Measurements from ENCODE around the gene EGLN3. TPM values are rescaled to one million over a fixed set of nuclear protein-coding genes. Genes with fewer than 3 reads are reported as not detected.
"Not testable (repeated sequence)": the region's sequence is repeated elsewhere in the genome, so short reads cannot be mapped to it uniquely, and the experiment has no call there.

Gene EGLN3
- total RNA-seq, 3 donors from 2014 or later (not counting 1 experiment from before 2014, with no cell fraction given): 0.52 to 1.1 (median 0.57) TPM

DNA sequence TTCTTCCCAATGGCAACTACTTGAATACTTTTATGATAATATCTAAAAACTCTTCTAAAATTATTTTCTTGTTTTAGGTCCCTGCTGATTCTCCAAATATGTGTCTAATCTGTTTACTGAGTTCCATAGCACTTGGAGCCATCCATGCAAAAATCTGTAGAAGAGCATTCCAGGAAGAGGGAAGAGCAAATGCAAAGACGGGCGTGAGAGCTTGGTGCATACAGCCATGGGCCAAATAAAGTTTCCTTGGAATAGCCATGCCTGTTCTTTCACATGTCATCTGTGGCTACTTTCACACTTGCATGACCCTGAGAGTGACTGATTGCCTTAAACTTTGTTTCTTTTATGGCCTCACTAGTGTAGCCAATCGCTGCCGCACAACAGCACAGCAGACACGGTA lies 13.0 kb upstream of the EGLN3 start:
- no peak for ATAC-seq
- H3K36me3 ChIP-seq (ENCODE audit: control insufficient read depth, insufficient read depth, low read length): no peaks in the 10 kb centered on the region
- Mint-ChIP-seq H3K27ac (no peak overlapping the region), H3K27me3 (ENCODE audit: low read depth in 2 of 2) (peaks cover 4 to 11% of the 10 kb centered on the region in 2 donors), H3K9me3 (no peaks in the 10 kb centered on the region), H3K4me1 (no peaks in the 10 kb centered on the region), H3K4me3 (no peak overlapping the region), H3K36me3 (no peaks in the 10 kb centered on the region)
- TF ChIP-seq, protein P1, sequence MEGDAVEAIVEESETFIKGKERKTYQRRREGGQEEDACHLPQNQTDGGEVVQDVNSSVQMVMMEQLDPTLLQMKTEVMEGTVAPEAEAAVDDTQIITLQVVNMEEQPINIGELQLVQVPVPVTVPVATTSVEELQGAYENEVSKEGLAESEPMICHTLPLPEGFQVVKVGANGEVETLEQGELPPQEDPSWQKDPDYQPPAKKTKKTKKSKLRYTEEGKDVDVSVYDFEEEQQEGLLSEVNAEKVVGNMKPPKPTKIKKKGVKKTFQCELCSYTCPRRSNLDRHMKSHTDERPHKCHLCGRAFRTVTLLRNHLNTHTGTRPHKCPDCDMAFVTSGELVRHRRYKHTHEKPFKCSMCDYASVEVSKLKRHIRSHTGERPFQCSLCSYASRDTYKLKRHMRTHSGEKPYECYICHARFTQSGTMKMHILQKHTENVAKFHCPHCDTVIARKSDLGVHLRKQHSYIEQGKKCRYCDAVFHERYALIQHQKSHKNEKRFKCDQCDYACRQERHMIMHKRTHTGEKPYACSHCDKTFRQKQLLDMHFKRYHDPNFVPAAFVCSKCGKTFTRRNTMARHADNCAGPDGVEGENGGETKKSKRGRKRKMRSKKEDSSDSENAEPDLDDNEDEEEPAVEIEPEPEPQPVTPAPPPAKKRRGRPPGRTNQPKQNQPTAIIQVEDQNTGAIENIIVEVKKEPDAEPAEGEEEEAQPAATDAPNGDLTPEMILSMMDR (IDR thresholded peaks at IDR 0.05): no peak
- no peaks in the 10 kb centered on the region for H3K27me3 ChIP-seq (ENCODE audit: control insufficient read depth, insufficient read depth, low read length)
- no peaks in the 10 kb centered on the region for H3K4me1 ChIP-seq (ENCODE audit: control insufficient read depth, insufficient read depth, low read length)
- intact Hi-C loops (cut with micrococcal nuclease): no loop called here
- WGBS (ENCODE audit: insufficient coverage): 97% methylated on average over 5 of the region's 5 CpGs
- H3K4me3 ChIP-seq (ENCODE audit: low read length): no peak overlapping the region
- H3K27ac ChIP-seq (ENCODE audit: low read length): no peak overlapping the region
- no peaks in the 10 kb centered on the region for H3K9me3 ChIP-seq (ENCODE audit: control insufficient read depth, insufficient read depth, low read length)
- no peak for DNase-seq

DNA sequence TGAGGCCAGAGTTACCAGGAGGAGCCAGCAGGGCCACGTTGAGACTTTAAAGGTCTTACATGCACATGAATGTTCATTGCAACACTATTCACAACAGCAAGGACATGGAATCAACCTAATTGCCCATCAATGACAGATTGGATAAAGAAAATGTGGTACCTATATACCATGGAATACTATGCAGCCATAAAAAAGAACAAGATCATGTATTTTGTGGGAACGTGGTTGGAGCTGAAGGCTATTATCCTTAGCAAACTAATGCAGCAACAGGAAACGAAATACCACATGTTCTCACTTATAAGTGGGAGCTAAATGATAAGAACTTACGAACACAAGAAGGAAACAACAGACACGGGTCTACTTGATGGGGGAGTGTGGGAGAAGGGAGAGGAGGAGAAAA lies 11.6 kb upstream of the EGLN3 start:
- H3K9me3 Mint-ChIP-seq; H3K4me1 ChIP-seq (ENCODE audit: control insufficient read depth, insufficient read depth, low read length); H3K36me3 Mint-ChIP-seq; H3K27me3 ChIP-seq (ENCODE audit: control insufficient read depth, insufficient read depth, low read length); H3K27me3 Mint-ChIP-seq (ENCODE audit: low read depth in 2 of 2); H3K4me3 ChIP-seq (ENCODE audit: low read length); H3K4me1 Mint-ChIP-seq; H3K27ac Mint-ChIP-seq; H3K27ac ChIP-seq (ENCODE audit: low read length); H3K4me3 Mint-ChIP-seq; H3K36me3 ChIP-seq (ENCODE audit: control insufficient read depth, insufficient read depth, low read length); intact Hi-C loops (cut with micrococcal nuclease); H3K9me3 ChIP-seq (ENCODE audit: control insufficient read depth, insufficient read depth, low read length); DNase-seq; ATAC-seq: not testable (repeated sequence)
- 55% methylated on average over 3 of the region's 5 CpGs for WGBS (ENCODE audit: insufficient coverage)

DNA sequence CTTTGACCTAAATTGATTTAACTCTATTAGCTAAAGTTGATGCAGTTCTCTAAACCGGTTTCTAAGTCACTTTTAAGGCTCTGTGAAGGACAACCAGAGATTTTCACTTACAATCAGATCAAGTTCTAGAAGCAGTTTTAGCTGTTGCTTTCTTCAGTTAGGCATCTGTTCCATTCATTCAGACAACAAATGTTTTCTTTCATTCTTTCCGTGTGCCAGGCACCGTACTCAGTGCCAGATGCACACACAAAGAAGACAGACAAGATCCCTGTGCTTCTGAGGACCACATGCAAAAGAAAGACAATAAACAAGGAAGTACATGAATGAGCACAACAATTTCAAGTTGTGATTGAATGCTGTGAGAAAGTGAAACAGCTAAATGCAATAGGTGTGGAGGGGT lies 11.1 kb upstream of the EGLN3 start:
- H3K36me3 ChIP-seq (ENCODE audit: control insufficient read depth, insufficient read depth, low read length): no peaks in the 10 kb centered on the region
- Mint-ChIP-seq H3K27ac (no peak overlapping the region), H3K36me3 (no peaks in the 10 kb centered on the region), H3K9me3 (no peaks in the 10 kb centered on the region), H3K27me3 (ENCODE audit: low read depth in 2 of 2) (peaks cover 0 to 4% of the 10 kb centered on the region in 2 donors), H3K4me3 (no peak overlapping the region), H3K4me1 (no peaks in the 10 kb centered on the region)
- no peaks in the 10 kb centered on the region for H3K9me3 ChIP-seq (ENCODE audit: control insufficient read depth, insufficient read depth, low read length)
- intact Hi-C loops (cut with micrococcal nuclease): no loop called here
- ATAC-seq (no peak), DNase-seq (no peak)
- 80% methylated on average over 3 of the region's 3 CpGs for WGBS (ENCODE audit: insufficient coverage)
- no peak overlapping the region for H3K4me3 ChIP-seq (ENCODE audit: low read length)
- no peaks in the 10 kb centered on the region for H3K27me3 ChIP-seq (ENCODE audit: control insufficient read depth, insufficient read depth, low read length)
- TF ChIP-seq, protein P1 (IDR thresholded peaks at IDR 0.05): no peak
- H3K27ac ChIP-seq (ENCODE audit: low read length): no peak overlapping the region
- H3K4me1 ChIP-seq (ENCODE audit: control insufficient read depth, insufficient read depth, low read length): no peaks in the 10 kb centered on the region

DNA sequence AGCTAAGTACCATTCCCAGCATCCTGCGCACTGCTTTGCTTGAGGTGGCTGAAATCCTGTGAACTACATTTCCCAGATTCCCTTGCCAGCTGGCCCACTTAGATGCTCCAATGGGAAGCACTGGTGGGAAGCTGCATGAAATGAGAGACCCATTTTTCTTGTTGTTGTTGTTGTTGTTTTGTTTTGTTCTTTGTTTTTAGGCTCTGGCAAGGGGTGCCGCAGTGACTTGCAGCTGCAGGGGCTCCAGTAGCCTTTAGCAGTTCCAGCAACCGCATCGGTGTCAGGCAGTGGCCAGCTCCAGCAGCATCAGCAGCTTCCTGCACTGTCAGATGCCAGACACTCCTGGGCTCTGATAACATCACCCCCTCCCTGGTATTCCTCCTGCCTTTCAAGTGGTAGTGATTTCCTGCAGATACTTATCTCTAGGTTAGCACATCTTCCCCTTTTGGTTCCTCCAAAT lies 8.8 kb upstream of the EGLN3 start:
- H3K27ac Mint-ChIP-seq: no peak overlapping the region
- H3K4me3 Mint-ChIP-seq: no peak overlapping the region
- H3K9me3 Mint-ChIP-seq: no peaks in the 10 kb centered on the region
- H3K9me3 ChIP-seq (ENCODE audit: control insufficient read depth, insufficient read depth, low read length): no peaks in the 10 kb centered on the region
- H3K27ac ChIP-seq (ENCODE audit: low read length): no peak overlapping the region
- no peaks in the 10 kb centered on the region for H3K36me3 Mint-ChIP-seq
- no peak overlapping the region for H3K4me3 ChIP-seq (ENCODE audit: low read length)
- 26% methylated on average over 4 of the region's 4 CpGs for WGBS (ENCODE audit: insufficient coverage)
- H3K27me3 ChIP-seq (ENCODE audit: control insufficient read depth, insufficient read depth, low read length): no peaks in the 10 kb centered on the region
- ATAC-seq: no peak
- intact Hi-C loops (cut with micrococcal nuclease): no loop called here
- no peaks in the 10 kb centered on the region for H3K36me3 ChIP-seq (ENCODE audit: control insufficient read depth, insufficient read depth, low read length)
- TF ChIP-seq, protein P1 (IDR thresholded peaks at IDR 0.05): no peak
- no peak for DNase-seq
- H3K27me3 Mint-ChIP-seq (ENCODE audit: low read depth in 2 of 2): peaks cover 0 to 4% of the 10 kb centered on the region in 2 donors
- no peaks in the 10 kb centered on the region for H3K4me1 Mint-ChIP-seq
- H3K4me1 ChIP-seq (ENCODE audit: control insufficient read depth, insufficient read depth, low read length): no peaks in the 10 kb centered on the region

Measured in natural killer cell (primary cell).